Suprapubic skin (tissue), 4 donors: ENCODE data around the gene COL6A1. TPM values are rescaled to one million over a fixed set of nuclear protein-coding genes. Genes with fewer than 3 reads are reported as not detected.
"Not testable (repeated sequence)": the region's sequence is repeated elsewhere in the genome, so short reads cannot be mapped to it uniquely, and the experiment has no call there.

ENCODE experiments used
- DNase-seq, 2 donors: peaks; one replicate each; pipeline ENCODE4 v3.0.0-alpha.2; 2019; ENCODE audit warnings: low spot score in 2 of 2
- H3K27ac ChIP-seq: fragments of 200-600 bp; sonication (generic); one replicate; pipeline ENCODE4 v1.5.1; 2019
- H3K27me3 ChIP-seq: fragments of 200-600 bp; sonication (generic); one replicate; pipeline ENCODE4 v1.5.1; 2019
- H3K36me3 ChIP-seq: fragments of 200-600 bp; sonication (generic); one replicate; pipeline ENCODE4 v1.5.1; 2019
- H3K4me1 ChIP-seq: fragments of 200-600 bp; sonication (generic); one replicate; pipeline ENCODE4 v1.5.1; 2019
- H3K4me3 ChIP-seq: fragments of 200-600 bp; sonication (generic); one replicate; pipeline ENCODE4 v1.5.1; 2019; ENCODE audit warnings: mild to moderate bottlenecking
- H3K9me3 ChIP-seq: fragments of 200-600 bp; sonication (generic); one replicate; pipeline ENCODE4 v1.5.1; 2019
- CTCF ChIP-seq, 2 donors: fragments of 200-600 bp in 1 of 2; fragments of 450-650 bp in 1 of 2; sonication (generic) in 1 of 2; IDR thresholded peaks; one replicate each; pipeline ENCODE4 v1.5.1; 2016 to 2019; ENCODE audit warnings: antibody characterized with exemption in 2 of 2, mild to moderate bottlenecking in 1 of 2, moderate library complexity in 1 of 2
- EP300 ChIP-seq: sonication (generic); formaldehyde crosslinking; IDR thresholded peaks from one replicate; pipeline ENCODE4 v1.6.1; 2017; ENCODE audit warnings: antibody characterized with exemption
- POLR2A ChIP-seq, 2 donors: fragments of 450-650 bp; IDR thresholded peaks; one replicate each; pipeline ENCODE4 v1.6.1; 2017; ENCODE audit warnings: antibody characterized with exemption in 2 of 2, mild to moderate bottlenecking in 2 of 2, moderate library complexity in 2 of 2
- POLR2AphosphoS5 ChIP-seq, 3 donors: sonication (generic); formaldehyde crosslinking; IDR thresholded peaks; one replicate each; pipeline ENCODE4 v1.6.1; 2017; ENCODE audit warnings: antibody characterized with exemption in 3 of 3
- WGBS: methylation state at CpG from one replicate; pipeline ENCODE4 v1.1.5; 2018; 5-methylcytosine and 5-hydroxymethylcytosine counted together
- total RNA-seq, 4 donors: library from RNA; depleted of rRNA; stranded (reverse); fragments of >200 nt; gene quantifications; one replicate each; pipeline ENCODE4 v1.1.0, GENCODE V29; 2016

The COL6A1 gene
- total RNA-seq, 4 donors from 2014 or later: 105 to 123 (median 109) TPM

- H3K4me1 ChIP-seq: peaks cover 12% of the 10 kb centered on the region
- WGBS: 77% methylated on average over 10 of the region's 10 CpGs
- DNase-seq: no peak
- no peak overlapping the region for H3K27ac ChIP-seq
- H3K9me3 ChIP-seq: no peaks in the 10 kb centered on the region
- no peaks in the 10 kb centered on the region for H3K27me3 ChIP-seq
- no peak overlapping the region for H3K4me3 ChIP-seq
- H3K36me3 ChIP-seq: no peaks in the 10 kb centered on the region
- no peak for TF ChIP-seq CTCF (IDR thresholded peaks at IDR 0.05)
- no peak for TF ChIP-seq EP300
- TF ChIP-seq POLR2A (IDR thresholded peaks at IDR 0.05): no peak
- no peak for TF ChIP-seq POLR2AphosphoS5 (IDR thresholded peaks at IDR 0.05)
These were observed 59.1 kb downstream of the COL6A1 start for GRCh38 chr21:46040707-46041106.

GRCh38 chr21:46041183-46041582, 59.6 kb downstream of the COL6A1 start:
- Histone ChIP-seq H3K27me3 (no peaks in the 10 kb centered on the region), H3K4me1 (peaks cover 12% of the 10 kb centered on the region), H3K4me3 (no peak overlapping the region), H3K36me3 (no peaks in the 10 kb centered on the region), H3K9me3 (no peaks in the 10 kb centered on the region), H3K27ac (no peak overlapping the region)
- no peak for TF ChIP-seq POLR2A (IDR thresholded peaks at IDR 0.05)
- TF ChIP-seq EP300: no peak
- no peak for TF ChIP-seq CTCF (IDR thresholded peaks at IDR 0.05)
- TF ChIP-seq POLR2AphosphoS5 (IDR thresholded peaks at IDR 0.05): no peak
- WGBS: 87% methylated on average over 10 of the region's 10 CpGs
- no peak for DNase-seq

GRCh38 chr21:46045154-46045553, 63.6 kb downstream of the COL6A1 start:
- Histone ChIP-seq H3K9me3 (no peaks in the 10 kb centered on the region), H3K4me1 (peaks cover 15% of the 10 kb centered on the region), H3K27ac (no peak overlapping the region), H3K4me3 (no peak overlapping the region), H3K36me3 (no peaks in the 10 kb centered on the region), H3K27me3 (no peaks in the 10 kb centered on the region)
- WGBS: 57% methylated on average over 2 of the region's 2 CpGs
- no peak for DNase-seq
- TF ChIP-seq CTCF (IDR thresholded peaks at IDR 0.05) (no peak), EP300 (no peak)

GRCh38 chr21:46046471-46046870, 64.9 kb downstream of the COL6A1 start:
- no peak for TF ChIP-seq EP300
- no peak for DNase-seq
- H3K4me1 ChIP-seq: peaks cover 20% of the 10 kb centered on the region
- H3K4me3 ChIP-seq: no peak overlapping the region
- no peak overlapping the region for H3K27ac ChIP-seq
- H3K9me3 ChIP-seq: no peaks in the 10 kb centered on the region
- WGBS: 87% methylated on average over 12 of the region's 12 CpGs
- H3K27me3 ChIP-seq: no peaks in the 10 kb centered on the region
- H3K36me3 ChIP-seq: no peaks in the 10 kb centered on the region

GRCh38 chr21:46046906-46047305, 65.3 kb downstream of the COL6A1 start:
- peaks cover 23% of the 10 kb centered on the region for H3K4me1 ChIP-seq
- H3K9me3 ChIP-seq, H3K4me3 ChIP-seq, H3K27me3 ChIP-seq, DNase-seq, H3K36me3 ChIP-seq, H3K27ac ChIP-seq: not testable (repeated sequence)
- WGBS: 91% methylated on average over 12 of the region's 12 CpGs

GRCh38 chr21:46048926-46049889, 67.6 kb downstream of the COL6A1 start:
- peak; percentile 93 to 94 for DNase-seq
- 52% methylated on average over 25 of the region's 27 CpGs for WGBS

More at GRCh38 chr21:46048926-46049889, 67.6 kb downstream of the COL6A1 start:
- Histone ChIP-seq H3K36me3 (no peaks in the 10 kb centered on the region), H3K4me3 (no peak overlapping the region), H3K9me3 (no peaks in the 10 kb centered on the region), H3K27ac (peak overlapping the region; percentile 86), H3K27me3 (no peaks in the 10 kb centered on the region), H3K4me1 (peaks cover 32% of the 10 kb centered on the region)
- peak; percentile 15 to 93 (median 85) for TF ChIP-seq POLR2AphosphoS5 (IDR thresholded peaks at IDR 0.05)
- TF ChIP-seq POLR2A (IDR thresholded peaks at IDR 0.05): no peak
